Fibroblast of gingiva (primary cell): ENCODE data around the gene USP47.

Experiments
- DNase-seq: peaks from one replicate; pipeline ENCODE4 v3.0.0-alpha.2; 2011; ENCODE audit warnings: low read depth

USP47 gene

DNA sequence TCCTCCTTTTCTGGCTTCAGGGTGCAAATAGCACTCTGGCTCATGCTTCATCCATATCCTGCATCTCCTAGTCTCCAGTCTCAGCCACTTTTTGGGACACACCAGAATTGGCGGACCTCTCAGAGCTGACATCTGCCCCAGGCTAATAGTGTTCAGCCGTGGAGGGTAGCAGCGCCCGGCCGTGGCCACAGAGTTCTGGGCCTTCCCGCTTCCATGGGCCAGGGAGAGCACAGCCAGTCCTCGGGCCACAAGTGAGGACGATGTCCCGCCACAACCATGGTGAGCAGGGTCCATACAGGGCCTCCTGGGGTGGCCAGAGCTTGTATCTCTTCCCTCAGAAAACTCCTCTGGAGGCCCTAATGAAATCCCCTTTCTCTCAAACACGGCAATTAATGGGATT, 140.7 kb downstream of the USP47 start:
- no peak for DNase-seq

- DNase-seq: peak; percentile 79
Observed at GRCh38 chr11:11982975-11983374, 141.2 kb downstream of the USP47 start.

- no peak for DNase-seq
Observed at GRCh38 chr11:11983427-11983826, 141.7 kb downstream of the USP47 start.

DNA sequence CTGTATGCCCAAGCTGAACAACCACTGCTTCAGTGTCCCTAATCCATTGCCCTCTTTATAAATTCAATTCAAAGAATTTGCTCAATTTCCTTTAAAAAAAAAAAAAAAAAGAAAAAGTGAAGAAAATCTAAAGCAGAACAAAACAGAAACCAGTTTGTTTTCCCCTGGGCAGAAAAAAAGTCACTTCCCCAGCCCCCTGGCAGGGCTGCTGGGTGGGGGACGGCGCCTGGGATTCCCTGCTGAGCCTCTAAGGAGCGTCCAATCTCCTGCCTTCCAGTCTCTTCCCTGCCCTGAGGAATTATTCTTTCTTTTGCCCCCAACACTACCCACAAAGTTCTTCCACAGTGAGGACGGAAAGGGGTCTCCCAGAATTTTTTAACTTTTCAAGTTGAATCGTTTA, 142.8 kb downstream of the USP47 start:
- no peak for DNase-seq

DNA sequence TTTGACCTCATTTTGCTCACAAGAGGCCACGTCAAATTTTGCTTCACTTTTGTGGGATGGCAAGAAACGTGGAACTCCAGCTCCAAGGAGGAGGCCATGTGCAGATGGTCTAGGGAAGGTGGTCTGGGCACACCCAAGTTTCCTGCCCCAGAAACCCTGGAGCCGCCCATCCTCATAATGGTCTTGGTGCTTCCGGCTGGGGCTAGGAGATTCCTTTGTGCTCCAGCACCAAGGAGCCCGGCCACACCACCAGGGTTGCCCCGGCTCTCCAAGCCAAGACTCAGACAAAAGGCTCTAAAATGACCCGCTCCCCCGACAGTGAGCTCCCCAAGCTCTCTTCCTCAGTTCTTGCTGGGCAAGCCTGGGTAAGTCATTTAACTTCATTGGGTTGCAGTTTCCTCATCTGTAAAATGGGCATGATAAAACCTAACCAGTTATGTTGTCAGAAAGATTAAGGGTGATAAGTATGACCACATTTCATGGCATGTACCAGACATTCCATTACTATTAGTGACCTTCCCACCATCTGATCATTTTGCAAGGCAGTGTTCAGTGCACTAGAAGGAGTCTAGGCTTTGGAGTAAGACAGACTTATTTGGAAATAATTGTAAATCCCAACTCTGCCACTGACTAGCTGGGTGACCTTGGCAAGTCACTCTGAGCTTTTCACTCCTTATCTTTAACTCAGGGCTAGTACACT, 143.4 kb downstream of the USP47 start:
- peak; percentile 80 for DNase-seq

- DNase-seq: no peak
Observed at GRCh38 chr11:11985954-11986949, 144.5 kb downstream of the USP47 start.

DNA sequence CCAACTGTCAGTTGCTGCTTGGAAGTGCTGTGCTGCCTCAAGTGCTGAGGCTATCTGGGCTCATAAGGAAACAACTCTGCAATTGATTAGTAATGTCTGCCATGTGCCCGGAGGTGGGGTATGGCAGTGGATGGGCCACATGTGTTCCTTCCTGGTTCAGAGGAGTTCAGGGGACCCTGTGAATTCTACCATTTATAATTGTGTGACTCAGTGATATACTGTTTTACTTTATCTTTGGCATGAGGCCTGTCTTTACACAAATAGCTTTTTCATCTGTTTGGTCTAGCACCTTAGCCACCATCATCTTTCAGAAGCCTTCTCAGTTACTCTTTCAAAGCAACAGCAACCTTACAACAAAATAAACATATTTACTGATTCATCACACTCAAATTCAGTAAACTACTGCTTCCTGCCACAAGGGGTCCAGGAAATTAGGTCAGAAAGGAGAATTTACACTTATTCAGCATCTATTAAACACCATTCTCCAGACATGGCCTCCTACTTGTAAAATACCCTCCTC, 145.8 kb downstream of the USP47 start:
- peak; percentile 36 for DNase-seq

DNA sequence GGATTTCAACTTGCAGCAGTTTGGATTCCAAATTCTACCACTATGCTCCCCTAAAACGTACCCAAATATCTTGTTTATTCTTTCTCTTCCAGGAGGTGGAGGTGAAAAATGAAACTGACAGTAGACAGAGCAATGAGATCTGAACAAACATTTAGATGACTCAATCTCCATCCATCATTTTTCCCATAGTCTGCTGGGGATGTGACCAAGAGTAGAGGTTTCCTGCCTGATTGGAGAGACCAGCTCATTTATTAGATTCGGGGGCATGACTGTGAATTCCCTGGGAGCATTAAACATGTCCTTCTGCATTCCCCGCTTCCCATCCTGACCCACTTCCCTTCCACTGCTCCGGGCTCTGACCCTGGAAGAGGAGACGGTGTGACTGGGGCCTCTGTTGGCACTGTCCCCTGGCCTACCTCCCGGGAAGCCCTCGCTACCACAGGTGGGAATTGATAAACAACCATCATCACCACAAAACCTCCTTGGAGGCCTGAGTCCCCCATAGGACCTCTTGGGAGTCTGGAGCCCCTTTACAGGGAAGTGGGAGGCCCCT, 146.4 kb downstream of the USP47 start:
- peak; percentile 26 for DNase-seq

- no peak for DNase-seq
Observed at GRCh38 chr11:11988681-11989261, 147.0 kb downstream of the USP47 start.

- DNase-seq: peak; percentile 88
Observed at GRCh38 chr11:11989774-11990744, 148.3 kb downstream of the USP47 start.

DNA sequence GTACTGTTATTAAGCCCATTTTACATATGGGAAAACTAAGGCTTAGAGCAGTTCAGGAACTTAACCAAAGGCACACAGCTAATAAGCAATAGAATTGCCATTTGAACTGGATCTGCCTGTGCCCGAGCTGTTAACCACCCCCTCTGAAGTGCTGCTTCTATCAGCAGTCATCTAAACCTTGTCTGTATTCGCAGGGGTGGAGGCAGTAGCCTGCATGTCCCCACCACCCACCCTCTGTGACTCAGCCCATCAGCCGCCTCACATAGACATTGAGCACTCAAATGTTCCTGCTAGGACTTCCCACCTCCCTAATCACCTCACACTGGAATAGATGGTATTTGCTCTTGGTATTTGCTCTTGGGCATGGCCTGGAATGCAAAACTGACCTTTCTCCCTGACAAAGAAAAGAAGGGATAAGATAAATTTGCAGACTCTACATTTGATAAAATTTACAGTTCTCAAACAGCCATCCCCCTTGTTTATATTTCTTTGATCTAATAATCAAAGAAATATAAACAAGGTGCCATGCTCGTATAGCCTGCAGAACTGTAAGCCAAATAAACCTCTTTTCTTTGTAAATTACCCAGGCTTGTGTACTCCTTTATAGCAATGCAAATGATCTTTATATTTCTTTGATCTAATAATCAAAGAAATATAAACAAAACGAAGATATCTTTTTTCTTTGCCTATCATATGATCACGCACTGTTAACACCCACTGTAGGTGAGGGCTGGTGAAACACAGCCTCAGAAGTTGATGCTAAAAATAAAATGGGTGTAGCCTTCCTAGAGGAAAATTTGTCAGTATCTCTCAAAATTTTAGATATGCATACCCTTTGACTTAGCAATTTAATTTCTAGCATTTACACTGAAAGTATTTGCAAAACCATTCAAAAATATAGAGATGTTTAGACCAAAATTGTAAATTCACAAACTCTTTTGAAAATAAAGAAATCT, 150.8 kb downstream of the USP47 start:
- no peak for DNase-seq

DNA sequence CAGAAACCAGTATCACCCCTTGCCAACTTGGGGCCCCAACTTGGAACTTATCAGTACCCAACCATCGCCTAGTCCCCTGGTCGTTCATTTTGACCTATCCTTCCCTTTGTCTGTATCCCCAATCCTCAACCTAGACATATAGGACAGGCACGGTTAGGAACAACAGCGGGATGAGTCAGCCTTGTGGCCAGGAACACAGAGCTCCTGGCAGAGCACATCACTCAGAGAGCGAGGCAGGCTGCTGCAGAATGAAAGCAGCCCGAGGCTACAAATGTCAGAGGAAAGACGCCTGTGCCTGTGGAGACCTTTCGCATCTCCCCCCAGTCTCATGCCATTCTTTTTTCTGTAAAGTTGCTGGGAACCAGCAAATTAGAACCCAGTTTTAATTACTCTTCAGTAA, 152.1 kb downstream of the USP47 start:
- DNase-seq: peak; percentile 69

GRCh38 chr11:11995601-11996000, 153.8 kb downstream of the USP47 start:
- DNase-seq: no peak

GRCh38 chr11:11996321-11997048, 154.7 kb downstream of the USP47 start:
- no peak for DNase-seq

DNA sequence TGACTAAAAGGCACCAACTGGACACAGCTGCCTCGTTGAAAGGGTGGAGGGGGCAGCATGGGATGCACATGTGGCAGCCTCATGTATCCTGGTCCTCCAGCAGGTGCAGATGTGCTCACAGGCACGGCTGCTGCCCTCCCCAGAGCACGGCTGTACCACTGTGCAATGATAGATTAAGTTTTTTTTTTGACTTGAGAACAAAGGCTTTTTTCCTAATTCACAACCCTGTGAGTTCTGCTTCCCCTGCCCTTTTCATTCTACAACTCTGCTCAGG, 155.2 kb downstream of the USP47 start:
- no peak for DNase-seq

DNA sequence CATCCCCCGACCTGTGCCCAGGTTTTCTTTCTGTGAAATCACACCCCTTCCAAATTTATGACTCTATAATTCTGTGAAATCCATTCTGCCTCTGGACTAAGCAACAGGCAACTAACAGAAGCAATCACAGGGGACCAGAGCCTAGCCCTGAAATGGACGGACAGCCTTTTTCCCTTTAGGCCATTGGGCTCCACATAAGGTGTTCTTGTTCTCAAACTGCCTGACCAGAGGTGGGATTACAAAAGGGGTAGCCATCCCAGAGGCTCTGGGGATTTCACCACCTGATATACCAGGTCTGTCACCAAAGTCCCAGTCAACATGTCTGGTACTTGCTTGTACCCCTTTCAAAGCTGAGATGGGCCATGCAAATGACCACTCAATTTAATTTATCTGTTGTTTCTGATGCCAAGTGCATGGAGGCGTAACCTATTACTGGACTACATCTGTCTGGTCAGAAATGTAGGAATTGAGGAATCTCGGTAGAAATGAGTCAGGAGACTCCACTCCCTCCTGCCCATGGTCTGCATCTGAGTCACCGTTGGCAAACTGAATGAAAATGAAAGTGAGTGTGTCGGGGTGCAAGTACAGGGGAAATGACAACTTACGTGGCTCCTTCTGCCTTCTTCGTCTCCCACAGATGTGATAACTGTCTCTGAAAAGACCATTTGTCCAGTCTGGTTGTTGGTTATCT, 156.5 kb downstream of the USP47 start:
- peak; percentile 71 for DNase-seq

- no peak for DNase-seq
Observed at GRCh38 chr11:12001186-12001585, 159.4 kb downstream of the USP47 start.

DNA sequence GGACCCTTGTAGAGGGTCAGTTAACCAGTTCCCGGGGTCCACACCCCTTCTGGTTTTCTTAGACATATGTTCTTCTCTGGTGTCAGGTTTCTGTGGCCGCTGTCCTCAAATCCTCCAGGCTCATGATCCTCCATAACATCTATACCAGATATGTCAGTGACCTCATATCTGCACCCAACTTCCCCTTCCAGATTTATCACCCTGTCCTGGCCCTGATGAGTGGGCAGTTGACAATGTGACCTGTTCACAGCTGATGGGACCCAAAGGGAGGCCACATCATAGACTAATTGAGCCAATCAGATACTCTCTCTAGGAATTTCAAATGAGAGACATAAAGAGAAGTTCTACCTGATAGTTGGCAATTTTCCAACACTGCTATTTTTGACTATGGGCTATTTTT, 161.6 kb downstream of the USP47 start:
- DNase-seq: no peak

- DNase-seq: no peak
Observed at GRCh38 chr11:12003815-12004214, 162.0 kb downstream of the USP47 start.
